ENCODE results near the gene PAX2. TPM values are rescaled to one million over a fixed set of nuclear protein-coding genes. Genes with fewer than 3 reads are reported as not detected.

Gene PAX2
- total RNA-seq, 1 experiment from 2014 or later, result not detected

GRCh38 chr10:100715101-100715444 is 30.3 kb upstream of the PAX2 start:
- no peaks in the 10 kb centered on the region for H3K79me1 ChIP-seq (ENCODE audit: insufficient read depth, low read depth, low read length, poor library complexity, severe bottlenecking)
- peaks cover 68% of the 10 kb centered on the region for H3K27me3 ChIP-seq (ENCODE audit: insufficient read depth, low read length)
- no peaks in the 10 kb centered on the region for H3K36me3 Mint-ChIP-seq (ENCODE audit: insufficient read depth in 1 of 3, low read depth in 3 of 3)
- TF ChIP-seq CTCF (conservative IDR thresholded peaks at IDR 0.05), result no peak
- no peaks in the 10 kb centered on the region for H3K79me2 ChIP-seq (ENCODE audit: insufficient read depth, low read length)
- no peak for DNase-seq
- H3K9me3 ChIP-seq (ENCODE audit: control insufficient read depth, low read depth, low read length), result no peaks in the 10 kb centered on the region
- no peak overlapping the region for H2AFZ ChIP-seq (ENCODE audit: low read length)
- WGBS (ENCODE audit: extremely low coverage, insufficient read length, low lambda C conversion rate), result no CpG with 5 or more reads among the region's 4 CpGs
- H3K4me2 ChIP-seq (ENCODE audit: insufficient read depth, insufficient read length, low read length), result peak overlapping the region; percentile 57
- no peaks in the 10 kb centered on the region for H4K20me1 ChIP-seq (ENCODE audit: control insufficient read depth, insufficient read depth, insufficient read length)
- H3K27me3 Mint-ChIP-seq (ENCODE audit: low read depth), result peaks cover 100% of the 10 kb centered on the region
- H3K4me1 ChIP-seq (ENCODE audit: insufficient read depth, low read length), result no peaks in the 10 kb centered on the region
- H4K91ac ChIP-seq (ENCODE audit: insufficient read length, low read depth, low read length), result no peak overlapping the region
- H3K23me2 ChIP-seq (ENCODE audit: insufficient read length, low read depth, low read length, poor library complexity, severe bottlenecking), result peaks cover 9% of the 10 kb centered on the region
- H3K18ac ChIP-seq (ENCODE audit: insufficient read length, low read depth, low read length), result no peak overlapping the region
- peaks cover 3 to 4% of the 10 kb centered on the region in 2 experiments; a peak in 3 of 5 replicates for H3K9me3 Mint-ChIP-seq
- peaks cover 8 to 18% of the 10 kb centered on the region in 2 experiments for H3K4me1 Mint-ChIP-seq
- H2BK20ac ChIP-seq (ENCODE audit: low read depth, low read length, poor library complexity, severe bottlenecking), result no peak overlapping the region
- H2BK120ac ChIP-seq (ENCODE audit: low read depth, low read length, poor library complexity, severe bottlenecking), result no peak overlapping the region
- H2BK15ac ChIP-seq (ENCODE audit: low read depth, low read length), result no peak overlapping the region
- no peak overlapping the region for H2BK5ac ChIP-seq (ENCODE audit: insufficient read length, low read length)
- H3K4me3 Mint-ChIP-seq, result peak overlapping the region; percentile 64 to 81
- no peak overlapping the region for H3K9ac ChIP-seq (ENCODE audit: extremely low read depth, insufficient read length, low read length)
- H3K14ac ChIP-seq (ENCODE audit: insufficient read depth, low read length), result no peak overlapping the region
- H3T11ph ChIP-seq (ENCODE audit: low read length), result no peak overlapping the region
- no peak overlapping the region for H3K27ac ChIP-seq (ENCODE audit: insufficient read length, low read depth, low read length)
- H3K27ac Mint-ChIP-seq, result no peak overlapping the region
- no peak overlapping the region for H3K4ac ChIP-seq (ENCODE audit: low read depth, low read length)
- H3K56ac ChIP-seq (ENCODE audit: insufficient read length, low read depth, low read length), result no peak overlapping the region
- no peak overlapping the region for H4K5ac ChIP-seq (ENCODE audit: insufficient read length, low read depth, low read length)
- H3K23ac ChIP-seq (ENCODE audit: insufficient read length, low read depth, low read length), result no peak overlapping the region
- no peak overlapping the region for H2BK12ac ChIP-seq (ENCODE audit: insufficient read length, low read depth, low read length)
- H4K8ac ChIP-seq (replicated peaks; ENCODE audit: insufficient read length, low read depth, low read length), result no peak overlapping the region
- H2AK5ac ChIP-seq (ENCODE audit: insufficient read length, low read length), result no peak overlapping the region
